ENCODE measurements around the gene MSH5. TPM values are rescaled to one million over a fixed set of nuclear protein-coding genes. Genes with fewer than 3 reads are reported as not detected.
A peak's percentile ranks its signal among the peaks of the same experiment; 100 is the strongest.

MSH5 gene
- total and polyA plus RNA-seq, 2 of the 13 experiments (the other 11 are each of a cell fraction or from before 2014, with no cell fraction given) = 10.2 to 38.7 TPM

GRCh38 chr6:31794866-31795615 is 55.2 kb downstream of the MSH5 start (continued):
- TF ChIP-seq, protein P1, sequence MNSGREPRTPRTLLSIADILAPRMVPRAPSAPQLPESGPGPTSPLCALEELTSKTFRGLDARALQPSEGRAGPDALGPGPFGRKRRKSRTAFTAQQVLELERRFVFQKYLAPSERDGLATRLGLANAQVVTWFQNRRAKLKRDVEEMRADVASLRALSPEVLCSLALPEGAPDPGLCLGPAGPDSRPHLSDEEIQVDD (CRISPR knock-in tag; IDR thresholded peaks at IDR 0.05; ENCODE audit: borderline replicate concordance) = 0 out of 2 replicates have a peak, but pooled peaks have one; percentile 19
- TF ChIP-seq NFIC (IDR thresholded peaks at IDR 0.05; ENCODE audit: low read length) (no peak), ZNF564 (CRISPR knock-in tag; IDR thresholded peaks at IDR 0.05) (peak; percentile 64; the same call in 1 of the 2 replicates), PHF8 (CRISPR knock-in tag; IDR thresholded peaks at IDR 0.05) (no peak), ZNF282 (IDR thresholded peaks at IDR 0.05; ENCODE audit: partially characterized antibody) (no peak), ARNT2 (CRISPR knock-in tag; IDR thresholded peaks at IDR 0.05; ENCODE audit: low read depth) (peak; percentile 49; the same call in 1 of the 2 replicates), ZNF816 (CRISPR knock-in tag; IDR thresholded peaks at IDR 0.05; ENCODE audit: borderline replicate concordance) (no peak), IKZF5 (CRISPR knock-in tag; IDR thresholded peaks at IDR 0.05) (no peak), HOXA9 (CRISPR knock-in tag; IDR thresholded peaks at IDR 0.05; ENCODE audit: borderline replicate concordance) (0 out of 2 replicates have a peak, but pooled peaks have one; percentile 14), RARA (CRISPR knock-in tag; IDR thresholded peaks at IDR 0.05) (0 out of 2 replicates have a peak, but pooled peaks have one; percentile 16), ZNF510 (CRISPR knock-in tag; IDR thresholded peaks at IDR 0.05; ENCODE audit: low read depth) (no peak; the same call in 1 of the 2 replicates), ZNF234 (CRISPR knock-in tag; conservative IDR thresholded peaks at IDR 0.05) (no peak), ZNF782 (CRISPR knock-in tag; IDR thresholded peaks at IDR 0.05; ENCODE audit: borderline replicate concordance) (peak; percentile 16; the same call in 1 of the 2 replicates), RORA (CRISPR knock-in tag; IDR thresholded peaks at IDR 0.05) (no peak), MXI1 (IDR thresholded peaks at IDR 0.05; ENCODE audit: borderline replicate concordance, low read depth, low read length) (no peak), ZNF580 (CRISPR knock-in tag; IDR thresholded peaks at IDR 0.05; ENCODE audit: borderline replicate concordance, low read depth) (0 out of 2 replicates have a peak, but pooled peaks have one; percentile 12), ZNF431 (CRISPR knock-in tag; IDR thresholded peaks at IDR 0.05; ENCODE audit: borderline replicate concordance, low read depth) (no peak), AGO1 (IDR thresholded peaks at IDR 0.05; ENCODE audit: low read depth, low read length, poor library complexity, severe bottlenecking) (no peak)
- TF ChIP-seq, protein P2, sequence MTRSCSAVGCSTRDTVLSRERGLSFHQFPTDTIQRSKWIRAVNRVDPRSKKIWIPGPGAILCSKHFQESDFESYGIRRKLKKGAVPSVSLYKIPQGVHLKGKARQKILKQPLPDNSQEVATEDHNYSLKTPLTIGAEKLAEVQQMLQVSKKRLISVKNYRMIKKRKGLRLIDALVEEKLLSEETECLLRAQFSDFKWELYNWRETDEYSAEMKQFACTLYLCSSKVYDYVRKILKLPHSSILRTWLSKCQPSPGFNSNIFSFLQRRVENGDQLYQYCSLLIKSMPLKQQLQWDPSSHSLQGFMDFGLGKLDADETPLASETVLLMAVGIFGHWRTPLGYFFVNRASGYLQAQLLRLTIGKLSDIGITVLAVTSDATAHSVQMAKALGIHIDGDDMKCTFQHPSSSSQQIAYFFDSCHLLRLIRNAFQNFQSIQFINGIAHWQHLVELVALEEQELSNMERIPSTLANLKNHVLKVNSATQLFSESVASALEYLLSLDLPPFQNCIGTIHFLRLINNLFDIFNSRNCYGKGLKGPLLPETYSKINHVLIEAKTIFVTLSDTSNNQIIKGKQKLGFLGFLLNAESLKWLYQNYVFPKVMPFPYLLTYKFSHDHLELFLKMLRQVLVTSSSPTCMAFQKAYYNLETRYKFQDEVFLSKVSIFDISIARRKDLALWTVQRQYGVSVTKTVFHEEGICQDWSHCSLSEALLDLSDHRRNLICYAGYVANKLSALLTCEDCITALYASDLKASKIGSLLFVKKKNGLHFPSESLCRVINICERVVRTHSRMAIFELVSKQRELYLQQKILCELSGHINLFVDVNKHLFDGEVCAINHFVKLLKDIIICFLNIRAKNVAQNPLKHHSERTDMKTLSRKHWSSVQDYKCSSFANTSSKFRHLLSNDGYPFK (CRISPR knock-in tag; IDR thresholded peaks at IDR 0.05; ENCODE audit: borderline replicate concordance) = no peak
- TF ChIP-seq, protein P3, sequence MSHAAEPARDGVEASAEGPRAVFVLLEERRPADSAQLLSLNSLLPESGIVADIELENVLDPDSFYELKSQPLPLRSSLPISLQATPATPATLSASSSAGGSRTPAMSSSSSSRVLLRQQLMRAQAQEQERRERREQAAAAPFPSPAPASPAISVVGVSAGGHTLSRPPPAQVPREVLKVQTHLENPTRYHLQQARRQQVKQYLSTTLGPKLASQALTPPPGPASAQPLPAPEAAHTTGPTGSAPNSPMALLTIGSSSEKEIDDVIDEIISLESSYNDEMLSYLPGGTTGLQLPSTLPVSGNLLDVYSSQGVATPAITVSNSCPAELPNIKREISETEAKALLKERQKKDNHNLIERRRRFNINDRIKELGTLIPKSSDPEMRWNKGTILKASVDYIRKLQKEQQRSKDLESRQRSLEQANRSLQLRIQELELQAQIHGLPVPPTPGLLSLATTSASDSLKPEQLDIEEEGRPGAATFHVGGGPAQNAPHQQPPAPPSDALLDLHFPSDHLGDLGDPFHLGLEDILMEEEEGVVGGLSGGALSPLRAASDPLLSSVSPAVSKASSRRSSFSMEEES (CRISPR knock-in tag; IDR thresholded peaks at IDR 0.05) = no peak
- TF ChIP-seq, protein P4, sequence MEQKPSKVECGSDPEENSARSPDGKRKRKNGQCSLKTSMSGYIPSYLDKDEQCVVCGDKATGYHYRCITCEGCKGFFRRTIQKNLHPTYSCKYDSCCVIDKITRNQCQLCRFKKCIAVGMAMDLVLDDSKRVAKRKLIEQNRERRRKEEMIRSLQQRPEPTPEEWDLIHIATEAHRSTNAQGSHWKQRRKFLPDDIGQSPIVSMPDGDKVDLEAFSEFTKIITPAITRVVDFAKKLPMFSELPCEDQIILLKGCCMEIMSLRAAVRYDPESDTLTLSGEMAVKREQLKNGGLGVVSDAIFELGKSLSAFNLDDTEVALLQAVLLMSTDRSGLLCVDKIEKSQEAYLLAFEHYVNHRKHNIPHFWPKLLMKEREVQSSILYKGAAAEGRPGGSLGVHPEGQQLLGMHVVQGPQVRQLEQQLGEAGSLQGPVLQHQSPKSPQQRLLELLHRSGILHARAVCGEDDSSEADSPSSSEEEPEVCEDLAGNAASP (CRISPR knock-in tag; IDR thresholded peaks at IDR 0.05; ENCODE audit: borderline replicate concordance) = no peak

Data from HepG2 (cell line).